ENCODE results near the gene PHOSPHO1.
A peak's percentile ranks its signal among the peaks of the same experiment; 100 is the strongest.

The PHOSPHO1 gene

DNA sequence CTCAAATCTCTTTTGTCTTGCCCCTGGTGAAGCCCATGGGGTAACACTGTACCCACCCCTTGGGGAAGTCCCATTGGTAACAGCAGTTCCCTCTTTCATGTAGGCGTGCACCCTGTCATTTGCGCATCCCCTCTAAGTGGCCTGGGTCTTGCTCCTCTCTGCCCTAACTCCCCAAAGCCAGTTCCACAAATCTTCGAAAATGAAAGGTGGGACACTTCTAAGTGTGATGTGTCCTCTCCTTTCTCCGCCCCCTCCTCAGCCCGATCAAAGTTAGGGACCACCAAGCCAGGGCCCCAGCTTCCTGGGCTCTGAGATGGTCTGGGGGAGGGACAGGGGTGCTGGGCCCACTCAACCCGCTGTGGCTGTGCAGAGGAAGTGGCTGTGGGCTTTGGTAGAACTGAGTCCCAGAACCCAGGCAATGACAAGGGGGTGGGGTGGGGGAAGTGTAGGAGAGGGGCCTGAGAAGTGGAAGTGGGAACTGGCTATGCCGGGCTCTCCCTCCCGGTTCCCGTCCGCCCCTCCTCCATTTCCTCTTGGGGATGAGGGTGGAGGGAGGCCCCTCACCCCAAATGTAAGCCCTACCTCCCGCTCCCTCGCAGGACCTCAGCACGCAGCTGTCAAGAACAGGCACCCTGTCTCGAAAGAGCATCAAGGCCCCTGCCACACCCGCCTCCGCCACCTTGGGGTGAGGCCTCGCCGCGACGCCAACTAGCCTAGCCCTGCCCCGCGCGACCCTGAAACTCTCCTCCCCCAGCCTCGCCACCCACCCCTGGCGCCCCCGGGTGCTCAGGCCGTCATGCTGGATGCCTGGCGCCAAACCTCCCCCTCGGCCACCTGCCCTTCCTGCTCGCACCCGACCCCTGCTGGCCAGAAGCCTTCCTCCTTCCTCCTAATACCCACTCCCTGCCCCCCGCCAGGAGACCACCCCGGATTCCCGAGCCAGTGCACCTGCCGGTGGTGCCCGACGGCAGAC, 11.4 kb downstream of the PHOSPHO1 start:
- no peak for FAIRE-seq
- DNase-seq (ENCODE audit: low spot score) = no peak

GRCh38 chr17:49217651-49218413, 12.8 kb downstream of the PHOSPHO1 start:
- DNase-seq (ENCODE audit: low spot score) (no peak), FAIRE-seq (no peak)

DNA sequence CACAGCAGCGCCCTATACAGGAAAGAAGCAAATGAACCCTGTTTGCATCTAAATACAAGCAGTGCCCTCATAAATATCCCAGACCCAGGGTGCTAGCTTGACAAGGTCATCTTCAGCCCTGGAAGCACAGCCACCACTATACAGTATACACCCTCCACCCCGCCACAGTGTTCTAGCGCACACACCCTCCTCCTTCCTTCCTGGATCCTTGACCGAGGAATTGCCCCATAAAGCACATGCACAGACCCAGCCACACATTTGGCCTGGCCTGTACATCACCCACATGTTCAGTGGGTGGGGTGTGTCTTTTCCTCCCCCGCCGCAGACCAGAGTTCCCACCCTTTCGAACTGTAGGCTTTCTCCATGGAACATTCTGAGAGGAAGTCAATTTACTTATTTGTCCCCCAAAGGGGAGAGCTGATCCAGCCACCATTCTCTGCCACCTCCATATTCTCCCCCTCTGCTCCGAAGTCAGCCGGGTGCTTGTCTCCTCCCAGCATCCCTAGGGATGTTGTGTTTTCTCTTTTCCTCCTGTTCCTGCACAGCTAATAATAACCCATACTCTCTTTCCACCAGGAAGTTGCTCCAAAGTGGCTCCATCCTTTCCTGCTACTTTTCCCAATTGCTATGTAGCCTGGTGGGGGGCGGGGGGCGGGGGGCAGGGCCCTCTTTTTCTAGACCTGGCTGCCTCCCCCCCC, 13.5 kb downstream of the PHOSPHO1 start:
- FAIRE-seq = no peak

GRCh38 chr17:49216482-49216881, 14.1 kb downstream of the PHOSPHO1 start:
- FAIRE-seq (no peak), DNase-seq (ENCODE audit: low spot score) (no peak)

More for the DNA sequence above, 13.5 kb downstream of the PHOSPHO1 start:
- DNase-seq (ENCODE audit: low spot score) = no peak

GRCh38 chr17:49214676-49215360, 15.8 kb downstream of the PHOSPHO1 start:
- FAIRE-seq (no peak), DNase-seq (ENCODE audit: low spot score) (no peak)

DNA sequence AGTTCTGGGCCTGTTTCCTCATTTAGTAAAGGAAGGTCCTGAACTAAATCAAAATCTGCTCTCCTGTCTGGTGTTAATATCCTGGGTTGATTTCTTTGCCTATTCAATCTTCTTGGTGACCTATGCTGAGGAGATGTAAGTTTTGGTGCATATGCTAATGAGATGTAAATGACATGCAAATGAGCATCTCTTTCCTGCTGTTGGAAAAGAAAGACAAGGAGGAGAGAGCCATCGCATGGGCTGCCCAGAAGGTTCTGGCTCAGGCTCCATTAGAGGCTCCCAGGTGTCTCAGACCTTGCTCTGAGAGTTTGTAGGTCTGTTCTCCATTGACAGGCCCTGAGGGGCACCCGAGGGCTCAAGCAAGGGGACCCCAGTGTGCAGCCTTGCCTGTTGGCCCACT, 16.7 kb downstream of the PHOSPHO1 start:
- DNase-seq (ENCODE audit: low spot score) = no peak
- FAIRE-seq = no peak

DNA sequence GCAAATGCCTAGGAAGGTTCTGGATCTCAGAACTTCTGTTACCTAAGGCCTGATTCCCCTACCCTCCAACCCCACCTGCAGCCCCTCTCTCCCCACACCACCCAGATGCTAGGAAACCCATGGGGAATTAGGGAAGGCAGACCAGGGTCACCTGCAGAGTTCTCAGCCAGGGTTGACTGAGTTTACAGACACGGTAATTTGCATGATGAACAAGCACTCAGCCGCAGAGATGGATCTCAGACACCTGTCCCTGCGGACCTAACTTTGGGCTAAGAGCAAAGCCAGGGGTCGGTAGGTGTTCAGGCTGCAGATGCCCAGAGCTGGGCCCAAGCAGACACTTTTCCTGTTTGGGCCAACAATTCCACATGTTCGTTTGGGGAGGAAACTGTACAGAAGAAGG, 17.2 kb downstream of the PHOSPHO1 start:
- FAIRE-seq (no peak), DNase-seq (ENCODE audit: low spot score) (no peak)

DNA sequence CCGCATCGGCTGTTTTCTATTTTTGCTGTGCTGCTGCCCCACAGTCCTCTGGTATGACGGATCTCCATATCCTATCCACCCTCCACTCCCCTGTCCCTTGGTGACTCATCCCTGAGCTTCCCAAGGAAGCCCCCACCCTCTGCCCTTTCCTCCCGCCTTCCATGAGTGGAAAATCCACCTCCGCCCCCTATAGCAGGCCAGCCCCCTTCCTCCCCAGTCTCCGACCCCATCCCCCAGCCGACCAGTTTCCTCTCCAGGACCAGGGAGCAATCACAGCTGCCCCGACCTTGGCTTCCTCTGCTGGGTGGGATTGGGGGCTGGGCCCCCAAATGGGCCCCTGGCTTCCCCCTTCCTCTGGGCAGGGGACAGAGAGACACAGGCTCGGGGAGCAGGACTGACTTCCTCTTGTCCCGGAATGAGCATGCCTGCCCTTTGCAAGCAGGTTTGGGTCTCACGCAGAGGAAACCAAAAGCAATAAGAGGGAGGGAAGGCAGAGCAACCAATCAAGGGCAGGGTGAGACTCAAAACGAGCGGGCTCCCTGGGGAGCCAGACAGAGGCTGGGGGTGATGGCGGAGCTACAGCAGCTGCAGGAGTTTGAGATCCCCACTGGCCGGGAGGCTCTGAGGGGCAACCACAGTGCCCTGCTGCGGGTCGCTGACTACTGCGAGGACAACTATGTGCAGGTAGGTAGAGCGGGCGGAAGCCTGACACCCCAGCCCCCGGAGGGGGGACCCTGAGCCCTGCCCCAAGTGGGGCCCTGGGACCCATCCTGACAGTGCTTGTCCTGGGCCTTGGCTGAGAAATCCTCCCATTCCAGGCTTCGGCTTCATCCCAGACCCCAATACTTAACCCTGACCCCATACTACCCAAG, 20.2 kb downstream of the PHOSPHO1 start, which contains the start of the genes ABI3 and GNGT2:
Gene ABI3, plus strand, starts transcription at position 550 of the 872 bp plus-strand sequence. Its CDS starts 18 bp downstream, at position 568.
Gene GNGT2, minus strand, starts transcription at position 417 of the 872 bp plus-strand sequence. CDS start 3,152 bp downstream, outside the sequence.
- peak; percentile 86 for FAIRE-seq
- peak; percentile 90 for DNase-seq (ENCODE audit: low spot score)

GRCh38 chr17:49209061-49209571, 21.5 kb downstream of the PHOSPHO1 start:
- FAIRE-seq (peak; percentile 5), DNase-seq (ENCODE audit: low spot score) (peak; percentile 48)

- DNase-seq (ENCODE audit: low spot score) (no peak), FAIRE-seq (no peak)
Observed at GRCh38 chr17:49204516-49204915, 26.1 kb downstream of the PHOSPHO1 start.

DNA sequence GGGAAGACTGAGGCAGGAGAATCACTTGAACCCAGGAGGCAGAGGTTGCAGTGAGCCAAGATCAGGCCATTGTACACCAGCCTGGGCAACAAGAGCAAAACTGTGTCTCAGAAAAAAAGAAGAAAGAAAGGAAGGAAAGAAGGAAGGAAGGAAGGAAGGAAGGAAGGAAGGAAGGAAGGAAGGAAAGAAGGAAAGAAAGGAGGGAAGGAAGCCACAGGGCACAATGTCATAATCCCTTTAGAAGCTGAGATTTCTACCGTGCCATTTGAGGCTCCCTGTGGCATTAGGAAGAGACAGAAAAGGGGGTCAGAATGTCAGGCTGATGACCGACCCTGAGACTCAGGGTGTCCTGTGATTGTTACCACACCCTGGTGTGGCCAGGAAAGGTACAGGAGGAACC, 26.8 kb downstream of the PHOSPHO1 start:
- no peak for FAIRE-seq
- no peak for DNase-seq (ENCODE audit: low spot score)

DNA sequence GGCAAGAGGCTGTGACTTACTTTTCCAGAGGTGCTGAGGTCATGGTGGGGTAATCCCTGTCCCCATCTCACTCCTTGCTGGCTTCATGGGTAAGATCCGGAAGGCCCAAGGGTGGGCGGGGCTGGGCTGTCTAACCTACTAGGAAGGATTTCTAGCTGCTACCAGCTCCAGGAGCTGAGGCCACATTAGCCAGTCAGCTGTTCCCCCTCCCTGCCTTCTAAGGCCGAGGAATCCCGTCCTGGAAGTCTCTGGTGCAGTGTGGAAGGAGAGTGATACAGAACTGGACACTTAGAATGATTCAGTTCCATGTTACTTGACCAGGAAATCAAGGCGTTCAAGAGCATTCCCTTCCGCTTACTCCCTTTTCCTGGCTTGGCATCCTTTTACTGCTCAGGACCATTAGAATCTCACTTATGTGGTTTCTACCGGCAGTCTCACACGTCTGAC, 29.1 kb downstream of the PHOSPHO1 start:
- FAIRE-seq = no peak
- no peak for DNase-seq (ENCODE audit: low spot score)

DNA sequence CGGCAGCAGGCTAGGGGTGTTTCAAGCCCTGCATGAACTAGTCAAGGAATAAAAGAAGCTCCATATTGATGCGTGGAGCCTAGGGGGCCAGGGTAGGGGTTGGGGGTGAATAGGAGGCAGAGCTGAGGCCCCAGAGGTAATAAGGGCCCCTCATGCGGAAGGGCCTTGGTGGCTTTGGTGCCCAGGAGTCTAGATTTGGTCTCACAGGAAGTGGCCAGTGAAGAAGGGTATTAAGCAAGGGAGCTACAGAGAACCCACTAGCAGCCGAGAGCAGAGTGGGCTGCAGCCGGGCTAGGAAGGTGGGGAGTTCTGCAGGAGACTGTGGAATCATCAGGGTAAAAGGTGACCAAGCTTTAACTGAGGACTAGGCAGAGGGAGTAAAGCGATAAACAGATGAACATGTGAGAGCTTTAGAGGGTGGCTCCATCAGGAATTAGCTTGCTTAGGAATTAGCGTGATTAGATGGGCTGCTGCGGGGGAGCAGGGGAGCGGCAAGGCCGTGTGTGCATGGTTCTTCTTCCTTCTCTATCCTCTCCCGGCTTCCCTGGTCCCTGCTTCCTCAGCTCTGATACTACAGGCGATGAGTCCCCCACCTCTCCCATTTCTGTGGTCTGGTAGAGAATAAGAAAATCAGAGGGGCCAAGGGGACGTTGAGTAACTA, 30.0 kb downstream of the PHOSPHO1 start:
- no peak for DNase-seq (ENCODE audit: low spot score)
- no peak for FAIRE-seq

- FAIRE-seq (no peak), DNase-seq (ENCODE audit: low spot score) (no peak)
Observed at GRCh38 chr17:49198211-49198610, 32.4 kb downstream of the PHOSPHO1 start.

DNA sequence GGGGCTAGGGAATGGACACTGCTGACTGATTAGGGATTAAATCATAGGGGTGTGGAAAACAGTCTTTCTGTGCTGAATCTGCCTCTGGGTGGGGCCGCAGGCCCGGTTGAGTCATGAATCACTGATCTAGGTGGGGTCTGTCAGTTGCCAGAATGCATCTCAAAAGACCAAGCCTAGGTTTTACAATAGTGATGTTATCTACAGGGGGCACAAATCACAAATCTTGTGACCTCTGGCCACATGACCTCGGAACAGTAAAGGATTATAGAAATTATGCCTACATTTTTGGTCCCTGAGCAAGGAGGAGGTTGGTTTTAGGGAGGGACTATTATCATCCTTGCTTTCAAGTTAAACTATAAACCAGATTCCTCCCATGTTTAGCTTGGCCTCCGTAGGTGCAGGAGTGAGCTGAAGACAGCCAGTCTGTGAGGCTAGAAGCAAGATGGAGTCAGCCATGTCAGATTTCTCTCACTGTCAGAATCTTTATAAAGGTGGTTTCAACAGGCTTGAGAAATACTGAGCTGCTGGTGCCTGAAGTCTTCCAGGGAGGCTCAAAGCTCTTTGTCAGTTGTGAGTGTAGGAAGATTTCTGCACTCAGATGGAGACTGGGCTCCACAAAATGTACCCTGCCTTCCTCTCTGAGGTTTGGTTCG, 33.1 kb downstream of the PHOSPHO1 start:
- FAIRE-seq (no peak), DNase-seq (ENCODE audit: low spot score) (no peak)

DNA sequence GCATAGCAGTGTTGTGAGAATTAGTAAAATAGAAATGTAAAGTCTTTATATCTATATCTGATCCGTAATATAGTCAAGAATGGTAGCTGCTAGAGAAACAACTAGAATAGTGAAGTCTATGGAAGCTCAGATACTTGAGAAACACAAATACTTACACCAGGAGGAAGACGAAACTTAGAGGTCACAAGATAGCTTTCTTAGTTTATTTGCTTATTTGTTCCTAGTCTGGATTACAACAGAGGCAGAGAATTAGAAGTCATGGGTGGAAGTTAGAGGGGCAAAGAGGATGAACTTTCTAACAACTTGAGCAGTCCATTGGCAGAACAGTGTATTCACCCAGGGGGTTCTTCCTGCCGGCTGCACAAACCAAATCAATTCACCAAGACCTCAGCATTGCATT, 34.1 kb downstream of the PHOSPHO1 start:
- FAIRE-seq = no peak
- no peak for DNase-seq (ENCODE audit: low spot score)

GRCh38 chr17:49195751-49196150, 34.8 kb downstream of the PHOSPHO1 start:
- no peak for FAIRE-seq
- no peak for DNase-seq (ENCODE audit: low spot score)

DNA sequence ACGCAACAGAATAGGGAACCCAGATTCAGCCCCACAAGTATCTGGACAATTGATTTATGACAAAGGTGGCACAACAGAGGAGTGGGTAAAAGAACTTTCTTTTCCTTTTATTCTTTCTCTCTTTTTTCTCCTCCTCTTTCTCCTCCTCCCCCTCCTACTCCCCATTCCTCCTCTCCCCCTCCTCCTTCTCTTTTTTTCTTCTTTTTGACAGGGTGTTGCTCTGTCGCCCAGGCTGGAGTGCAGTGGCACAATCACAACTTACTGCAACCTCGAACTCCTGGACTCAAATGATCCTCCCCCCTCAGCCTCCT, 36.3 kb downstream of the PHOSPHO1 start:
- DNase-seq (ENCODE audit: low spot score) = no peak
- no peak for FAIRE-seq
